ENCODE data around the gene PZP.

Gene PZP

GRCh38 chr12:9108504-9109212, 99.5 kb downstream of the PZP start:
- H3K27ac ChIP-seq = no peak overlapping the region
- TF ChIP-seq ZFX (IDR thresholded peaks at IDR 0.05; ENCODE audit: borderline replicate concordance) (no peak), CTCF (IDR thresholded peaks at IDR 0.05) (no peak)

DNA sequence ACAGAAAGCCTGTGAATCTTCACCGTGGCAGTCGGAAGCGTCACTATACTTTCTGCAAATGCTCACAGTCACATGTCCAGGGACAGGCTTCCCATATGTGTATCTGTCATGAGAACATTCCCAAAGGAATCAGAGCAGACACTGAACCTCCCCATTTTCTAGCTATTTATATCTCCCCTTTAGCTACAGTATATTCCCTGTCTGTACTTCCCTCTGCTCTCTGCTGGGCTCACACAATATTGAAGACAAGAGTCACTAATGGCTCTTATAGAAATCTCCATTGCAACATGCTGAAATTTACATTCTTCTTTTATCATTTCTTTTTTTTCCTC, 100.7 kb downstream of the PZP start:
- no peak overlapping the region for H3K27ac ChIP-seq
- TF ChIP-seq ZFX (IDR thresholded peaks at IDR 0.05; ENCODE audit: borderline replicate concordance) (no peak), CTCF (IDR thresholded peaks at IDR 0.05) (no peak)

DNA sequence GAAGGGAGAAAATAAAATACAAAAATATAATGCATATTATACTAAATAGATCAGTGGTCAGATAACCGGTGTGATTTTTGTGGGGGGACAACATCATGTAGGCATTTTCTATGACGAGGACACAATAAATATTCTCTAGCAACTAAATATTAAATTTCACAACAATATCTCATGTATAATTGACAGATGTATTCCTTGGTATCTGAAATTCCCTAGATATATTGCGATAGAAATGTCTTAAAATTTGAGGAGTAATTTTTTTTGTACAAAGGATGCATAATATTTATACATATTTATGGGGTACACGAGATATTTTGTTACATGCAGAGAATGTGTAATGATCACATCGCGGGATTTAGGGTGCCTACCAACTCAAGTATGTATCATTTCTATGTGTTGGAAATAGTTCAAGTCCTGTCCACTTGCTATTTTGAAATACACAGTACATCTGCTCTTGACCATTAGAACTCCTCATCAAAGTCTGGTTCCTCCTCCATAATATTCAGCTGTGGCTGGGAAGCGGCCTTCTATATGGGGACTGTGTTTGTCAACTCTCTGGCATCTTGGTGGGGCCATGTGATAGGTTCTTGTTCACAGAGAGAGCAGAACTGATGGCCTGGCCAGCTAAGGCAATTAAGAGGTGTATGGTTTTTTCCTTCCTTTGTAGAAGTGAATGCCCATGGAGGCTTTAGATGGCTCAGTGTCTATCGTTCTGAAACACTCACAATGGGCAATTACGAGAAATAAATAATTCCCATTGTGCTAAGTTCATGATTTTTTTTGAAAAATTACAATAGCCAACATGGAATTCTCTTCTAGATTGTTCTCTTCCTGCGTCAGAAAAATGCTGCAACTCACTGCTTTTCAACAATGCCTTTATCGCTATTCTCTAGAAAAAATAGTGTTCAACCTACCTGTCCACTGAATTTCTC, 101.3 kb downstream of the PZP start:
- H3K27ac ChIP-seq = no peak overlapping the region
- TF ChIP-seq ZFX (IDR thresholded peaks at IDR 0.05; ENCODE audit: borderline replicate concordance) = no peak

DNA sequence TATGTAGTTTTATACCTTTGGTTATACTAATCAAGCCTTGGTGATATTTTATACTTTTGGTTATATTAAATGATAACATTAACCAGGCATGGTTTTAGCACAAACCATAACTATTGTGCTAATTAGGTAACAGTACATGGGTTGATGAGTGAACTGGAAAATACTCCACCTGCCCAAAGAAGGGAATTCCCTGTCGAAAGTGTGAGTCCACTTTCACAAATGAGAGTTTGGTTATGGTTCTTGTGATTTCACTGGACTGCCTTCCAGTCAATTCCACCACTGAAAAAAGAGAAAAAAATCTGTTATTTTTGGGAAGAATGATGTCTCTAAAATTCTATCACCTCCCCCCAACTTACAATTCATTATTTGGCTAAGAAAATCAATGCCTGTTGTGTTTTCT, 102.1 kb downstream of the PZP start:
- TF ChIP-seq ZFX (IDR thresholded peaks at IDR 0.05; ENCODE audit: borderline replicate concordance) (no peak), CTCF (IDR thresholded peaks at IDR 0.05) (no peak)
- no peak overlapping the region for H3K27ac ChIP-seq

DNA sequence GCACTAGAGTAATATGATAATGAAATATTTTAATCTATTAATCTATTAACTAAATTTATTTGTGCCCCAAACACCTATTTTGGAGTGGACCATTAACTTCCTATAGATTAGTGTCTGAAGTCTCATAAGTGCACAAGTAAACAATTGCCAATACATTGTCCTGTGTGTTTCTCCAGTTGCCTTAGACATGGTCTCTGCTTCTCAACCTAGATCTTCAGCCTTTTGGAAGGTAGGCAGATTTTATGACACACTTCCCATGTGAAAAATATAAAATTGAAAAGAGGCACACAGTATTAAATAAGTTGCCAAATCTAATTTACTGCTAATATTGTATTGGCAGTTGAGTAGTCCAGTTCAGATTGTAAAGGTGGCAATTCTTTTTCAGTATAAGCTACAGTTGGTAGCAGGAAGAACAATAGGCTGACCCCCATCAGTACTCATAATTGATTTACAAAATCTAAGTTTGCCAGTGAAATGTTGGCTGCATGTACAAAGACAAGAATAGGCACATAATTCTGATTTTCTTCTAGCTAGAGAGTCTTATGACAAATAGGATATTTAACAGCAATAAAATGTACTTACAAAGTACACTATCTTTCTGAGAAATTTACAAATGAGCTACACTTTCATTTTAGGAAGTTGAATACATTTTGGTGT, 103.3 kb downstream of the PZP start:
- no peak for TF ChIP-seq ZFX (IDR thresholded peaks at IDR 0.05; ENCODE audit: borderline replicate concordance)
- no peak for TF ChIP-seq CTCF (IDR thresholded peaks at IDR 0.05)
- no peak overlapping the region for H3K27ac ChIP-seq

GRCh38 chr12:9104087-9104486, 104.1 kb downstream of the PZP start:
- TF ChIP-seq CTCF (IDR thresholded peaks at IDR 0.05) (no peak), ZFX (IDR thresholded peaks at IDR 0.05; ENCODE audit: borderline replicate concordance) (no peak)
- no peak overlapping the region for H3K27ac ChIP-seq

- no peak overlapping the region for H3K27ac ChIP-seq
- TF ChIP-seq CTCF (IDR thresholded peaks at IDR 0.05) (0 out of 2 replicates have a peak, but pooled peaks have one; percentile 8), ZFX (IDR thresholded peaks at IDR 0.05; ENCODE audit: borderline replicate concordance) (no peak)
Measured at GRCh38 chr12:9103050-9103849, 104.9 kb downstream of the PZP start.

Data from 22Rv1 (cell line).